BLaER1 treated with 17β-estradiol and CSF1 and Interleukin-3, amounts not matched to agents 10 nM and 100 nM (cell line): ENCODE measurements around the gene GPRC5A.

ENCODE experiments used
- H3K27ac ChIP-seq, 11 experiments: shearing (Covaris generic); formaldehyde crosslinking; 2 replicates each; pipeline ENCODE4 v1.8.1; 2022
- H3K27me3 ChIP-seq, 11 experiments: shearing (Covaris generic); formaldehyde crosslinking; 2 replicates each; pipeline ENCODE4 v1.8.1; 2022
- H3K36me3 ChIP-seq, 11 experiments: shearing (Covaris generic); formaldehyde crosslinking; 2 replicates each; pipeline ENCODE4 v1.8.1; 2022
- H3K4me1 ChIP-seq, 10 experiments: shearing (Covaris generic); formaldehyde crosslinking; 2 replicates each; pipeline ENCODE4 v1.8.1; 2022
- H3K4me2 ChIP-seq, 11 experiments: shearing (Covaris generic); formaldehyde crosslinking; 2 replicates each; pipeline ENCODE4 v1.8.1; 2022
- H3K4me3 ChIP-seq, 10 experiments: shearing (Covaris generic); formaldehyde crosslinking; 2 replicates each; pipeline ENCODE4 v1.8.1; 2022
- H3K9ac ChIP-seq, 11 experiments: shearing (Covaris generic); formaldehyde crosslinking; 2 replicates each; pipeline ENCODE4 v1.8.1; 2022
- H3K9me3 ChIP-seq, 11 experiments: shearing (Covaris generic); formaldehyde crosslinking; replicated peaks in 1 of 11; 2 replicates each; pipeline ENCODE4 v1.8.1; 2022
- H4K20me1 ChIP-seq, 11 experiments: shearing (Covaris generic); formaldehyde crosslinking; 2 replicates each; pipeline ENCODE4 v1.8.1; 2022
- Cebpa-rat ChIP-seq, 11 experiments: shearing (Covaris generic); IDR thresholded peaks; 2 replicates each; pipeline ENCODE4 v1.8.1; 2022

GPRC5A gene

DNA sequence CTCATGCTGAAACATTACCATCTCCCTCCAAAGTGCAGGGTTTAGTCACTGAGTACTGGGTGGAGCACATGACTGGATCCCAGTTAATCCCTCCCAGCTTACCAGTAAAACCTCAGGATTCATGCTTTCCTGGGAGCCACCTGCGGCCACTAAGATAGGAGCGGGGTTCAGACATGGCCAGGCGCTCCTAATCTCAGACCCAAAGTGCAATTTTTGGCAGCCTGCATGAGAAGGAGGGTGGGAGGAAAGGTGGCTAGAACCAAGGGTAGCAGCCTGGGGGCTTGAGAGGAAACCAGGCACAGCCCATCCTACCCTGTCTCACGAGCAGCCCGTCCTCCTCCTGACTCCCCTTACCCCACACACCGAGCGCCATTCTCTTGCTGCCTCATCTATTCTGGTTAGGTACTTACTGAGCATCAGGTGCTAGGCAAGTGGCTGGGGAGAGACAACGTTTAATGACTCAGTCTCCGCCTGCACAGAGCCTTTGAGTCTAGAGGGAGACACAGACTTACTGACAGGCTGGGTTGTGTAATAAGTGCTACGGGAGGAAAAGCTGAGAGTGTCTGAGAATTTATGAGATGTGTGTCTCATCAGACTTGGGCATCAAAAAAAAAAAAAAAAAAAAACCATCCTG lies 9.9 kb downstream of the GPRC5A start:
- H3K4me2 ChIP-seq: no peak overlapping the region
- no peaks in the 10 kb centered on the region for H3K9me3 ChIP-seq
- no peak overlapping the region for H3K27ac ChIP-seq
- H3K9ac ChIP-seq: no peak overlapping the region
- no peaks in the 10 kb centered on the region for H4K20me1 ChIP-seq
- peaks cover 13 to 37% (median 19%) of the 10 kb centered on the region in 10 experiments for H3K4me1 ChIP-seq
- no peak overlapping the region for H3K4me3 ChIP-seq
- TF ChIP-seq Cebpa-rat (IDR thresholded peaks at IDR 0.05): no peak
- no peaks in the 10 kb centered on the region for H3K36me3 ChIP-seq
- H3K27me3 ChIP-seq: no peaks in the 10 kb centered on the region

DNA sequence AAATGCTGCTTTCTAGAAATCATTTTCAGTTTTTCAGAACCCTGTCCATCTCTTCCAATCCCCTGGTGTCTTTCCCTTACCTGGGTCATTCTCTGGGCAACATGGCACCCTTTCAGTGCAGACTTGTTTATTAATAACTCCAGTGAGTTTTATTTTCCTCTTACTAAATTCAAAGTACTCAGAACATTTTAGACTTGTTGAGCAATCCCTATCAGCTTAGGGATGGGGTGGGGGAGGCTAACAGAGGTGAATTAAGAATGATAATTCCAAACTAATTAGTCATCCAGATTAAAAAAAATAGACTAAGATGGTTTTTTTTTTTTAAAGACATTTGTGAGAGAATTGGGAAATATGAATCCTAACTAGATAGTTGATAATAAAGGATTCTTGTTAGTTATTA lies 10.7 kb downstream of the GPRC5A start:
- H3K27ac ChIP-seq: no peak overlapping the region

DNA sequence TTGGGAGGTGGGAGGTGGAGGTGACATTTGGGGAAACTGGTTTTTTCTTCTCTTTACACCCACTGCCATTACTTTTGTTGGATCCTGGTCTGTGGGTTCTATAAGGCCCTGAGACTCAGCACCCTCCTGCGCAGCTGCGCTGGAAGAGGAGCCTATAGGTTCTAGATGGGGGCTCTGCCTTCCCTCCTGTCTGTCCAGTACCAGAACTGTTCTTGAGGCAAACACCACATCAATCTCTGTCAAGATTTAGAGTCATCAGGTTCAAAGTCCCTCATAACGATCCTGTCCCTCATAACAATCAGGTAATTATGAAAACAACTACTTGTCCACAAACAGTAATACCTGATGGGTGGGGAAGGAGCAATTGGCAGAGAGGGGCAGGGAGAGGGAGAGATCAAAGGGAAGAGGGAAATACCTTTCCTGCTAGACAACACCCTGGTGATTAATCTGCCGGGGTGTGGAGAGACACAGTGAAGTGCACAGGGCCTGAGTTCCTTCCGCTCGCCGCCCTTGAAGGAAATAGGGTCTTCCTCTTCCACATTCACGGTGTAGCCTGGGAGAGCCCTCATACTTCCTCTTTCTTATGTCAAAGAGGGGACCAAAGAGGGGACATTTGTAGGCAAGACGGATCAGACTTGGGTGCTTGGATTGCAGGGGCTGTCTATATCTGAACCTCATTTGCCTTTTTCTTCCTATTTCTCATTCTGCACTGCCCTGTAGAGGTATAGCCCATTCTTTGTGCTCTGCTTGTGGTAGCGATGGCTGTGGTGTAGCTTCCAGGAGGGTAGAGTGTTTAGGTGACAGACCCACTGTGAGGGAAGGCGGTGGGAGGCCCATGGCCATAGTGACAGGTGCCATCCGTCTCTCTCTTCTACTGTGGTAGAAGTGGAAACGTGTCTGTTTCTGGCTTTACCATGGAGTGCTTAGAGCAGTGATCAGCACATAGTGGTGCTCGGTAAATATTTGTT lies 12.6 kb downstream of the GPRC5A start:
- Histone ChIP-seq H3K4me2 (peak overlapping the region; percentile 45 to 74 (median 60)), H3K36me3 (no peaks in the 10 kb centered on the region), H3K27me3 (no peaks in the 10 kb centered on the region), H3K4me3 (no peak overlapping the region), H4K20me1 (no peaks in the 10 kb centered on the region), H3K27ac (peak overlapping the region in 1 of 11 experiments; percentile 17; a peak in 2 of 22 replicates), H3K9me3 (no peaks in the 10 kb centered on the region), H3K9ac (no peak overlapping the region), H3K4me1 (peaks cover 17 to 40% (median 26%) of the 10 kb centered on the region in 10 experiments)
- TF ChIP-seq Cebpa-rat (IDR thresholded peaks at IDR 0.05): no peak

More for the DNA sequence above, 10.7 kb downstream of the GPRC5A start:
- Histone ChIP-seq H3K27me3 (no peaks in the 10 kb centered on the region), H3K9ac (no peak overlapping the region), H3K4me2 (no peak overlapping the region), H3K4me1 (peaks cover 13 to 37% (median 19%) of the 10 kb centered on the region in 10 experiments), H3K9me3 (no peaks in the 10 kb centered on the region), H3K36me3 (no peaks in the 10 kb centered on the region), H3K4me3 (no peak overlapping the region), H4K20me1 (no peaks in the 10 kb centered on the region)
- TF ChIP-seq Cebpa-rat (IDR thresholded peaks at IDR 0.05): no peak

DNA sequence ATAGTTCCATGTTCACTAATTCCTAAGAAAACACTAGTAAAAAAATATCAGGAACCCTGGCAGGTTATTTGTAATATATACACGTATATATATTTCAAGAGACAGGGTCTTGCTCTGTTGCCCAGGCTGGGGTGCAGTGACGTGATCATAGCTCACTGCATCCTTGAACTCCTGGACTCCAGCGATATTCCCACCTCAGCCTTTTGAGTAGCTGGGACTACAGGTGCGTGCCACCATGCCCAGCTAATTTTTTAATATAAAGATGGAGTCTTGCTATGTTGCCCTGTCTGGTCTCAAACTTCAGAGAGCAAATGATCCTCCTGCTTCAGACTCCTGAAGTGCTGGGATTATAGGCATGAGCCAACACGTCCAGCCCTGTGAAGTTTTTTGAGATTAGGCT lies 16.2 kb downstream of the GPRC5A start:
- H3K4me1 ChIP-seq: peaks cover 41 to 59% (median 53%) of the 10 kb centered on the region in 10 experiments
- H3K4me2 ChIP-seq: no peak overlapping the region
- H4K20me1 ChIP-seq: no peaks in the 10 kb centered on the region
- H3K4me3 ChIP-seq: no peak overlapping the region
- H3K27ac ChIP-seq: no peak overlapping the region
- H3K9ac ChIP-seq: no peak overlapping the region
- no peaks in the 10 kb centered on the region for H3K9me3 ChIP-seq
- H3K27me3 ChIP-seq: no peaks in the 10 kb centered on the region
- no peak for TF ChIP-seq Cebpa-rat (IDR thresholded peaks at IDR 0.05)
- no peaks in the 10 kb centered on the region for H3K36me3 ChIP-seq

DNA sequence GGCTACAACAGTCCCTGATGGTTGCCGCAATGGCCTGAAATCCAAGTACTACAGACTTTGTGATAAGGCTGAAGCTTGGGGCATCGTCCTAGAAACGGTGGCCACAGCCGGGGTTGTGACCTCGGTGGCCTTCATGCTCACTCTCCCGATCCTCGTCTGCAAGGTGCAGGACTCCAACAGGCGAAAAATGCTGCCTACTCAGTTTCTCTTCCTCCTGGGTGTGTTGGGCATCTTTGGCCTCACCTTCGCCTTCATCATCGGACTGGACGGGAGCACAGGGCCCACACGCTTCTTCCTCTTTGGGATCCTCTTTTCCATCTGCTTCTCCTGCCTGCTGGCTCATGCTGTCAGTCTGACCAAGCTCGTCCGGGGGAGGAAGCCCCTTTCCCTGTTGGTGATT lies 16.9 kb downstream of the GPRC5A start:
- no peak for TF ChIP-seq Cebpa-rat (IDR thresholded peaks at IDR 0.05)
- Histone ChIP-seq H3K9me3 (no peaks in the 10 kb centered on the region), H3K27me3 (no peaks in the 10 kb centered on the region), H4K20me1 (no peaks in the 10 kb centered on the region), H3K4me2 (peak overlapping the region in 3 of 11 experiments; percentile 70 to 81 (median 79); a peak in 3 of 22 replicates), H3K4me1 (peaks cover 45 to 63% (median 58%) of the 10 kb centered on the region in 10 experiments), H3K36me3 (no peaks in the 10 kb centered on the region), H3K9ac (no peak overlapping the region), H3K27ac (no peak overlapping the region), H3K4me3 (no peak overlapping the region)

DNA sequence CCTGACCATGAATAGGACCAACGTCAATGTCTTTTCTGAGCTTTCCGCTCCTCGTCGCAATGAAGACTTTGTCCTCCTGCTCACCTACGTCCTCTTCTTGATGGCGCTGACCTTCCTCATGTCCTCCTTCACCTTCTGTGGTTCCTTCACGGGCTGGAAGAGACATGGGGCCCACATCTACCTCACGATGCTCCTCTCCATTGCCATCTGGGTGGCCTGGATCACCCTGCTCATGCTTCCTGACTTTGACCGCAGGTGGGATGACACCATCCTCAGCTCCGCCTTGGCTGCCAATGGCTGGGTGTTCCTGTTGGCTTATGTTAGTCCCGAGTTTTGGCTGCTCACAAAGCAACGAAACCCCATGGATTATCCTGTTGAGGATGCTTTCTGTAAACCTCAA lies 17.3 kb downstream of the GPRC5A start:
- Histone ChIP-seq H3K4me3 (no peak overlapping the region), H4K20me1 (no peaks in the 10 kb centered on the region), H3K9me3 (no peaks in the 10 kb centered on the region), H3K36me3 (no peaks in the 10 kb centered on the region), H3K4me1 (peaks cover 45 to 63% (median 58%) of the 10 kb centered on the region in 10 experiments), H3K27ac (peak overlapping the region in 4 of 11 experiments; percentile 2 to 59 (median 18); a peak in 2 of 22 replicates), H3K9ac (no peak overlapping the region), H3K4me2 (peak overlapping the region; percentile 69 to 87 (median 81); a peak in 21 of 22 replicates), H3K27me3 (no peaks in the 10 kb centered on the region; a peak in 1 of 22 replicates)
- TF ChIP-seq Cebpa-rat (IDR thresholded peaks at IDR 0.05): no peak

DNA sequence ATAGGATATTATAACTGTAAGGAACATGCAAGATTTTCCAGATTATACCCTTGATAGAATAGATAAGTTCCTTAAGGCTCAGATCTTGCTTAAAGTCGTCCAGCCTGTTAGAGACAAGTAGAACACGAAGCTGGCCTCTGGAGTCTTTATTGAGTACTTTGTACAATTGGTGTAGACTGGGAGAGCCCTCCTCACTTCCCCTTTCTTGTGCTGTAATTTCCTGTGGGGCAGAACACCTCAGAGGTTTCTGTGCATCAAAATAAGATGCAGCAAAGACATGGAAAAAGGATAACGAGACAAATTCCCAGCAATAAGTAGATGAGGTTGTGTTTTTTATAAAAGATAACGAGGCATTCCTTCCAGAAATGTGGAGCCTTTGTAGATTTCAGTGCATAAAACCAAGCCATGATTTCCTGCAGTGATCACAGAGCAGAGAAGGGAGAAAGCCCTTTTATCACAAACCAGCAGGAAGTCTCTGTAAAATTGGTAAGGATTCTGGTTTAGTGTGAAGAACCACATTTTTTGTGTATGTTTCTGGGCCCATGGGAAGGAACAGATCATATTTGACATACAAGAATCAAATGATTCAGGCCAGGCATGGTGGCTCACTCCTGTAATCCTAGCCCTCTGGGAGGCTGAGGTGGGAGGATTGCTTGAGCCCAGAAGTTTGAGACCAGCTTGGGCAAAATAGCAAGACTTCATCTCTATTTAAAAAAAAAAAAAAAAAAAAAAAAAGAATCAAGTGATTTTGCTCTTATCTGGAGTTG lies 18.0 kb downstream of the GPRC5A start:
- no peaks in the 10 kb centered on the region for H4K20me1 ChIP-seq
- peaks cover 40 to 63% (median 57%) of the 10 kb centered on the region in 10 experiments for H3K4me1 ChIP-seq
- H3K27me3 ChIP-seq: no peaks in the 10 kb centered on the region; a peak in 1 of 22 replicates
- H3K4me3 ChIP-seq: no peak overlapping the region
- peak overlapping the region in 1 of 11 experiments; percentile 1; a peak in 1 of 22 replicates for H3K9ac ChIP-seq
- no peak for TF ChIP-seq Cebpa-rat (IDR thresholded peaks at IDR 0.05)
- H3K4me2 ChIP-seq: peak overlapping the region; percentile 69 to 87 (median 81)
- no peaks in the 10 kb centered on the region for H3K9me3 ChIP-seq
- H3K36me3 ChIP-seq: no peaks in the 10 kb centered on the region
- H3K27ac ChIP-seq: peak overlapping the region in 8 of 11 experiments; percentile 14 to 61 (median 42); a peak in 12 of 22 replicates

DNA sequence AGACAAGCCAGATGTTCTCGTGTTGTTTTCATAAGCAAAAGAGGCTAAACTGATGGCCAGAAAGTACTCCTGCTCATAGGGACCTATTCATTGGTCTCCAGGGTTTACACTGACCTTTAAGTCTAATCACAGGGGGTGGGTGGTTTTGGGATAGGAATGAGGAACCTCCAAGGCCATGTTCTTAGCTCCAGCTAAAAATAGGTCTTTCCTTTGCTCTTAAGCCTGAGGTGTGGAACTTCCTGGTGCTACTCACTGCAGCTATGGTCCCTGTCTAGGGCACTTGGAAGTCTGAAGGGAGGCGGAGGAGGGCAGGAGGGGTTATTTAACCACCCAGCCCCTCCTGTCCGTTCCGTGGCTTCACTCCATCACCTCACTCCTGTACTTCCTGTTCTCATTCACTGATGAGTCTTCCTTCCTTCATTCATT lies 18.6 kb downstream of the GPRC5A start:
- peak overlapping the region in 9 of 11 experiments; percentile 9 to 61 (median 34); a peak in 14 of 22 replicates for H3K27ac ChIP-seq

More for the DNA sequence above, 18.6 kb downstream of the GPRC5A start:
- H3K4me2 ChIP-seq: peak overlapping the region; percentile 69 to 87 (median 81)
- H3K4me1 ChIP-seq: peaks cover 40 to 69% (median 58%) of the 10 kb centered on the region in 10 experiments
- H3K36me3 ChIP-seq: no peaks in the 10 kb centered on the region
- no peaks in the 10 kb centered on the region for H3K9me3 ChIP-seq
- H3K9ac ChIP-seq: peak overlapping the region in 1 of 11 experiments; percentile 26; a peak in 1 of 22 replicates
- H3K4me3 ChIP-seq: no peak overlapping the region
- no peaks in the 10 kb centered on the region for H4K20me1 ChIP-seq
- no peak for TF ChIP-seq Cebpa-rat (IDR thresholded peaks at IDR 0.05)
- no peaks in the 10 kb centered on the region; a peak in 1 of 22 replicates for H3K27me3 ChIP-seq
